Trophoblast cell (in vitro differentiated cells and primary cell): Measurements from ENCODE around the gene SYCE1.

Experiments
- DNase-seq, 2 donors: peaks; one replicate each; pipeline ENCODE4 v3.0.0-alpha.2; 2016
- H2AFZ ChIP-seq: 2 replicates; pipeline ENCODE4 v1.6.1; 2013; ENCODE audit warnings: low read length, moderate library complexity, mild to moderate bottlenecking; ENCODE audit not compliant: insufficient read depth, poor library complexity
- H2AK5ac ChIP-seq: 2 replicates; pipeline ENCODE4 v1.6.1; 2013; ENCODE audit warnings: mild to moderate bottlenecking, low read length
- H2BK120ac ChIP-seq: 2 replicates; pipeline ENCODE4 v1.6.1; 2013; ENCODE audit warnings: low read length, mild to moderate bottlenecking, moderate library complexity; ENCODE audit not compliant: insufficient read depth, poor library complexity
- H2BK12ac ChIP-seq: 2 replicates; pipeline ENCODE4 v1.6.1; 2013; ENCODE audit warnings: mild to moderate bottlenecking, low read length, moderate library complexity
- H2BK5ac ChIP-seq: 2 replicates; pipeline ENCODE4 v1.6.1; 2013; ENCODE audit warnings: low read length, low read depth, moderate library complexity, mild to moderate bottlenecking; ENCODE audit not compliant: poor library complexity
- H3K14ac ChIP-seq: 2 replicates; pipeline ENCODE4 v1.6.1; 2013; ENCODE audit warnings: mild to moderate bottlenecking, low read length
- H3K18ac ChIP-seq: 2 replicates; pipeline ENCODE4 v1.6.1; 2013; ENCODE audit warnings: mild to moderate bottlenecking, low read length
- H3K23ac ChIP-seq: 2 replicates; pipeline ENCODE4 v1.6.1; 2013; ENCODE audit warnings: low read length
- H3K27ac ChIP-seq: 2 replicates; pipeline ENCODE4 v1.5.1; 2013; ENCODE audit warnings: low read depth, mild to moderate bottlenecking, inconsistent platforms, low read length, moderate library complexity
- H3K27me3 ChIP-seq: 2 replicates; pipeline ENCODE4 v1.6.1; 2013; ENCODE audit warnings: inconsistent platforms, mild to moderate bottlenecking, low read length, moderate library complexity; ENCODE audit not compliant: insufficient read depth
- H3K36me3 ChIP-seq, 2 experiments: 1 replicate in 1 of 2; 2 replicates in 1 of 2; pipeline ENCODE4 v1.6.1; 2013; ENCODE audit warnings: low read length in 2 of 2, mild to moderate bottlenecking in 2 of 2, moderate library complexity in 1 of 2; ENCODE audit not compliant: insufficient read depth in 2 of 2, control insufficient read depth in 1 of 2
- H3K4ac ChIP-seq: 2 replicates; pipeline ENCODE4 v1.6.1; 2013; ENCODE audit warnings: low read depth, mild to moderate bottlenecking, low read length, moderate library complexity
- H3K4me1 ChIP-seq, 2 experiments: 1 replicate in 1 of 2; 2 replicates in 1 of 2; pipeline ENCODE4 v1.6.1; 2013; ENCODE audit warnings: low read length in 2 of 2, mild to moderate bottlenecking in 2 of 2, moderate library complexity in 1 of 2; ENCODE audit not compliant: insufficient read depth in 2 of 2, control insufficient read depth in 1 of 2
- H3K4me2 ChIP-seq: 2 replicates; pipeline ENCODE4 v1.6.1; 2013; ENCODE audit warnings: inconsistent platforms, mild to moderate bottlenecking, low read length, moderate library complexity
- H3K4me3 ChIP-seq: 2 replicates; pipeline ENCODE4 v1.5.1; 2013; ENCODE audit warnings: mild to moderate bottlenecking, low read depth, low read length, inconsistent platforms
- H3K79me1 ChIP-seq: one replicate; pipeline ENCODE4 v1.6.1; 2013; ENCODE audit warnings: low read length
- H3K79me2 ChIP-seq: 2 replicates; pipeline ENCODE4 v1.6.1; 2013; ENCODE audit warnings: low read length, mild to moderate bottlenecking; ENCODE audit not compliant: control insufficient read depth, insufficient read depth, poor library complexity
- H3K9ac ChIP-seq: 2 replicates; pipeline ENCODE4 v1.6.1; 2013; ENCODE audit warnings: mild to moderate bottlenecking, low read length
- H3K9me3 ChIP-seq: 2 replicates; pipeline ENCODE4 v1.6.1; 2013; ENCODE audit warnings: low read depth, mild to moderate bottlenecking, control low read depth, inconsistent platforms, low read length; ENCODE audit not compliant: insufficient read depth
- H4K12ac ChIP-seq: 2 replicates; pipeline ENCODE4 v1.6.1; 2013; ENCODE audit warnings: low read depth, mild to moderate bottlenecking, low read length, moderate library complexity
- H4K8ac ChIP-seq: 2 replicates; pipeline ENCODE4 v1.6.1; 2013; ENCODE audit warnings: low read depth, mild to moderate bottlenecking, low read length, moderate library complexity
- H4K91ac ChIP-seq: one replicate; pipeline ENCODE4 v1.6.1; 2013; ENCODE audit warnings: low read depth, mild to moderate bottlenecking, low read length, moderate library complexity
- WGBS: extraction: QIAGEN DNeasy Blood & Tissue Kit; methylation state at CpG from one replicate; pipeline ENCODE4 v1.1.7; 2013; ENCODE audit warnings: missing lambda C conversion rate; ENCODE audit not compliant: insufficient read length, insufficient coverage; ENCODE audit errors: extremely low coverage; 5-methylcytosine and 5-hydroxymethylcytosine counted together

Gene SYCE1

GRCh38 chr10:133568287-133568614 is 2.9 kb upstream of the SYCE1 start:
- no peak overlapping the region for H3K4me3 ChIP-seq
- no peak overlapping the region for H3K27ac ChIP-seq
- H3K4ac ChIP-seq, result no peak overlapping the region
- H4K8ac ChIP-seq, result no peak overlapping the region
- H3K18ac ChIP-seq, result no peak overlapping the region
- no peak overlapping the region for H2AK5ac ChIP-seq
- H2BK5ac ChIP-seq, result no peak overlapping the region
- no peak overlapping the region for H2BK12ac ChIP-seq
- no peak for DNase-seq
- H2AFZ ChIP-seq, result no peak overlapping the region
- H3K36me3 ChIP-seq, result no peaks in the 10 kb centered on the region
- H3K79me2 ChIP-seq, result no peaks in the 10 kb centered on the region
- no peaks in the 10 kb centered on the region for H3K27me3 ChIP-seq
- H3K9me3 ChIP-seq, result peaks cover 41% of the 10 kb centered on the region
- no CpG with 5 or more reads among the region's 22 CpGs for WGBS
- H3K23ac ChIP-seq, result no peak overlapping the region
- no peak overlapping the region for H2BK120ac ChIP-seq
- H3K4me2 ChIP-seq, result no peak overlapping the region
- no peaks in the 10 kb centered on the region for H3K79me1 ChIP-seq
- no peak overlapping the region for H4K12ac ChIP-seq
- no peak overlapping the region for H3K14ac ChIP-seq
- no peaks in the 10 kb centered on the region for H3K4me1 ChIP-seq
- H4K91ac ChIP-seq, result no peak overlapping the region
- no peak overlapping the region for H3K9ac ChIP-seq

GRCh38 chr10:133567609-133568286 is 2.4 kb upstream of the SYCE1 start:
- Histone ChIP-seq H3K14ac (no peak overlapping the region), H2BK120ac (no peak overlapping the region), H3K4me3 (no peak overlapping the region), H3K23ac (no peak overlapping the region), H2BK12ac (no peak overlapping the region), H3K27me3 (no peaks in the 10 kb centered on the region), H4K8ac (no peak overlapping the region), H3K27ac (no peak overlapping the region), H3K4ac (no peak overlapping the region), H3K9ac (no peak overlapping the region), H3K79me2 (no peaks in the 10 kb centered on the region), H3K4me1 (no peaks in the 10 kb centered on the region), H2AK5ac (no peak overlapping the region), H4K12ac (no peak overlapping the region), H3K9me3 (peaks cover 41% of the 10 kb centered on the region), H3K79me1 (no peaks in the 10 kb centered on the region), H4K91ac (no peak overlapping the region), H3K36me3 (no peaks in the 10 kb centered on the region), H2AFZ (no peak overlapping the region), H3K18ac (no peak overlapping the region), H2BK5ac (no peak overlapping the region), H3K4me2 (no peak overlapping the region)
- DNase-seq, result no peak
- WGBS, result no CpG with 5 or more reads among the region's 29 CpGs

- Histone ChIP-seq H3K27me3 (no peaks in the 10 kb centered on the region), H2BK120ac (no peak overlapping the region), H3K23ac (no peak overlapping the region), H3K4me3 (no peak overlapping the region), H4K12ac (no peak overlapping the region), H3K18ac (no peak overlapping the region), H4K91ac (no peak overlapping the region), H3K4ac (no peak overlapping the region), H2BK5ac (no peak overlapping the region), H2BK12ac (no peak overlapping the region), H3K79me2 (no peaks in the 10 kb centered on the region), H4K8ac (no peak overlapping the region), H3K79me1 (no peaks in the 10 kb centered on the region), H2AFZ (no peak overlapping the region), H3K9ac (no peak overlapping the region), H3K36me3 (no peaks in the 10 kb centered on the region), H3K4me1 (no peaks in the 10 kb centered on the region), H3K4me2 (no peak overlapping the region), H3K14ac (no peak overlapping the region), H3K27ac (no peak overlapping the region), H3K9me3 (peaks cover 41% of the 10 kb centered on the region), H2AK5ac (no peak overlapping the region)
- no peak for DNase-seq
- 100% methylated on average over 4 of the region's 5 CpGs for WGBS
These were observed 1.7 kb upstream of the SYCE1 start for GRCh38 chr10:133567119-133567518.

GRCh38 chr10:133564816-133565215 is 567 bp downstream of the SYCE1 start:
- no peak for DNase-seq
- Histone ChIP-seq H3K4ac (no peak overlapping the region), H3K36me3 (no peaks in the 10 kb centered on the region), H4K91ac (no peak overlapping the region), H3K27ac (no peak overlapping the region), H3K18ac (no peak overlapping the region), H2AK5ac (no peak overlapping the region), H3K4me1 (no peaks in the 10 kb centered on the region), H4K8ac (no peak overlapping the region), H3K79me2 (no peaks in the 10 kb centered on the region), H3K9ac (no peak overlapping the region), H3K79me1 (no peaks in the 10 kb centered on the region), H3K4me2 (no peak overlapping the region), H4K12ac (no peak overlapping the region), H3K14ac (no peak overlapping the region), H3K9me3 (peaks cover 44% of the 10 kb centered on the region), H2BK12ac (no peak overlapping the region), H2AFZ (no peak overlapping the region), H3K4me3 (no peak overlapping the region), H3K27me3 (no peaks in the 10 kb centered on the region), H2BK5ac (no peak overlapping the region), H2BK120ac (no peak overlapping the region), H3K23ac (no peak overlapping the region)
- WGBS, result no CpG with 5 or more reads among the region's 12 CpGs
